Panc1 (cell line): ENCODE data around the gene WDFY3. TPM values are rescaled to one million over a fixed set of nuclear protein-coding genes. Genes with fewer than 3 reads are reported as not detected.

Experiments used
- ATAC-seq: fragments of 200-7000 bp; cut with Tn5 transposase; 2 replicates; pipeline ENCODE4 v1.9.1; 2020; ENCODE audit warnings: mild to moderate bottlenecking, moderate library complexity
- BruUV-seq: library from RNA; stranded (reverse); fragments of 400-500 nt; replicated peaks from 2 replicates; lab custom pipeline; 2021; lab: Mats Ljungman, UMichigan
- CTCF ChIA-PET: fragments of 300-600 bp; sonication (Branson Sonifier 250); formaldehyde crosslinking; loops from one replicate; lab custom pipeline; 2022; ENCODE audit warnings: antibody characterized with exemption; lab: Charles Lee
- POLR2A ChIA-PET: fragments of 300-600 bp; sonication (Branson Sonifier 250); formaldehyde crosslinking; loops from one replicate; lab custom pipeline; 2022; ENCODE audit warnings: antibody characterized with exemption; lab: Charles Lee
- DNase-seq: peaks from one replicate; pipeline ENCODE4 v3.0.0-alpha.2; 2010; ENCODE audit warnings: low read depth, low spot score
- H3K27ac ChIP-seq: 2 replicates; pipeline ENCODE4 v1.5.1; 2011; ENCODE audit warnings: mild to moderate bottlenecking, low read length, inconsistent platforms
- H3K27me3 ChIP-seq: fragments of 200-500 bp; sonication (Bioruptor generic); 2 replicates; pipeline ENCODE4 v1.6.0; 2014; ENCODE audit warnings: low read length, inconsistent platforms; ENCODE audit not compliant: control insufficient read depth, insufficient read depth
- H3K36me3 ChIP-seq: fragments of 200-500 bp; sonication (Bioruptor generic); 2 replicates; pipeline ENCODE4 v1.5.1; 2014; ENCODE audit warnings: inconsistent platforms, mild to moderate bottlenecking, low read length, moderate library complexity; ENCODE audit not compliant: control insufficient read depth, insufficient read depth
- H3K4me1 ChIP-seq: 2 replicates; pipeline ENCODE4 v1.5.1; 2011; ENCODE audit warnings: inconsistent platforms, mild to moderate bottlenecking, low read length, moderate library complexity; ENCODE audit not compliant: control insufficient read depth, insufficient read depth
- H3K4me3 ChIP-seq, 2 experiments: 2 replicates each; pipeline ENCODE4 v1.5.1; 2011 to 2012; ENCODE audit warnings: low read depth in 2 of 2, low read length in 2 of 2, mild to moderate bottlenecking in 2 of 2, inconsistent platforms in 1 of 2, moderate library complexity in 1 of 2
- H3K9me3 ChIP-seq: fragments of 200-500 bp; sonication (Bioruptor generic); 2 replicates; pipeline ENCODE4 v1.5.1; 2014; ENCODE audit warnings: low read depth, mild to moderate bottlenecking, inconsistent platforms, low read length, moderate library complexity; ENCODE audit not compliant: control insufficient read depth, insufficient read depth
- CTCF ChIP-seq: fragments of 450-650 bp; IDR thresholded peaks from 2 replicates; pipeline ENCODE4 v1.5.1; 2017; ENCODE audit warnings: mild to moderate bottlenecking
- POLR2AphosphoS5 ChIP-seq: IDR thresholded peaks from 2 replicates; pipeline ENCODE4 v1.6.1; 2012; ENCODE audit warnings: mild to moderate bottlenecking, low read depth, low read length, moderate library complexity
- REST ChIP-seq, 2 experiments: IDR thresholded peaks; 2 replicates each; pipeline ENCODE4 v1.6.1; 2011 to 2012; ENCODE audit warnings: low read depth in 2 of 2, control low read depth in 1 of 2, low read length in 1 of 2, mild to moderate bottlenecking in 1 of 2, moderate library complexity in 1 of 2; ENCODE audit not compliant: insufficient read depth in 1 of 2
- TCF7L2 ChIP-seq: IDR thresholded peaks from 2 replicates; pipeline ENCODE4 v1.6.1; 2011; ENCODE audit warnings: mild to moderate bottlenecking, low read depth, low read length, inconsistent platforms
- in situ Hi-C: cut with HindIII; loops from 2 replicates; pipeline ENCODE4 v1.10.0; 2016; ENCODE audit warnings: low sequenced_read_pairs, low pct_unique_long_range_greater_than_20kb
- intact Hi-C: fragments of 100-400 bp; cut with micrococcal nuclease; formaldehyde crosslinking; loops from one replicate; pipeline ENCODE4 v1.10.0; 2022; ENCODE audit not compliant: unreplicated experiment
- total RNA-seq: library from RNA; stranded (reverse); gene quantifications from one replicate; pipeline ENCODE4 v1.2.1, GENCODE V29; 2021; ENCODE audit not compliant: unreplicated experiment

The WDFY3 gene
- total RNA-seq, 1 experiment from 2014 or later, result 47.8 TPM

DNA sequence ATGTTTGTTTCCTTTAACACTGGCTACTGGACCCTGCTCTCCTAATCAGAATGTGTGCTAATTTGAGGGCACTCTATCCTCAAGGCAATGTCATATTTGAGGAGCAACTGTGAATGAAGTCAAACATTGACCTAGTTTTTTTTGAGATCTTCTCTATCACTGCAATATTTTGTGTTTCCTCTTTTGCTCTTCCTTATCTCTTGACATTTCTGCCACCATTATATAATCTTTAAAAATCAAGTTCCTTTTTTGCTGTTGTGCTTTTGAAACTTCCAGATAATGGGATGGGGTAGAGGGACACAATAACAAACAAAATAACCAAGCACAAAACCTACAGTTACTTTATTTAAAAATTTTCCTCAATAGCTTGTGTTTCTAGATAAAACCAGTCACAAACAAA, 7.4 kb upstream of the WDFY3 start:
- BruUV-seq, result no TSS peak
- Histone ChIP-seq H3K27me3 (no peaks in the 10 kb centered on the region), H3K4me3 (no peak overlapping the region), H3K27ac (no peak overlapping the region), H3K36me3 (no peaks in the 10 kb centered on the region), H3K9me3 (no peaks in the 10 kb centered on the region), H3K4me1 (no peaks in the 10 kb centered on the region)
- in situ Hi-C loops, result no loop called here
- ChIA-PET CTCF (no interaction called here), POLR2A (no interaction called here)
- ATAC-seq, result no peak
- DNase-seq, result no peak
- intact Hi-C loops, result loop anchor here (5.0 kb wide), 1 partner anchor 392 kb away; the partner anchor contains the start of gene CDS1
- TF ChIP-seq POLR2AphosphoS5 (no peak), CTCF (no peak), REST (IDR thresholded peaks at IDR 0.05; ENCODE audit: insufficient read depth in 1 of 2, low read depth in 2 of 2, low read length in 1 of 2) (no peak), TCF7L2 (no peak)

DNA sequence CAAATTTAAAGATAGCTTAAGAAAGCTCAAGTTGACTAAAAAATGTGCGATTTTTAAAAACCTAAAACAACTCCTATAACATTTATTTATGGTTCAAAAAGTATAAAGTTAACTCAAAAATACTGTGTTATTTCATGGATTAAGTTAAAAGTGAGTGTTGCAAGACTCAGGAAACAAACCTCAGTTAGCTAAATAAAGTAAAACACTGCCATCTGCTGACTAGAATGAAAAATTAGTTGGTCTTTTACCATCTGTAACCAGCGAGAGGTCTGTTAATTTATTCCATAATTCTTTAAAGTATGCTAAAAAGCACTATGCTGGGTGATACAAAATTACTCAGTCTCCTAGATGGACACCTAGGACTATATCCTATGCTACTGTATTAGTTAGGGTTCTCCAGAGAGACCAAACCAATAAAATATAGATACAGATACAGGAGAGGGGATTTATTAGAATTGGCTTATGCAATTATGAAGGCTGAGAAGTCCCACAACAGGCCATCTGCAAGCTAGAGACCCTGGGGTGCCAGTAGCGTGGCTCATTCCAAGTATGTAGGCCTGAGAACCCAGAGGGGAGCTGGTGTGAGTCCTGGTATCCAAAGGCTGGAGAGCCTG, 4.9 kb upstream of the WDFY3 start:
- H3K4me1 ChIP-seq, result peaks cover 5% of the 10 kb centered on the region; the same call in 1 of the 2 replicates
- ATAC-seq (no peak), DNase-seq (no peak)
- no peaks in the 10 kb centered on the region for H3K9me3 ChIP-seq
- H3K27ac ChIP-seq, result no peak overlapping the region
- POLR2A ChIA-PET, result no interaction called here
- BruUV-seq, result no TSS peak
- CTCF ChIA-PET, result interaction anchor here (0.6 to 1.7 kb wide), 5 partner anchors 64 to 1264 kb away, joined by 3 to 9 read pairs (median 3); no protein-coding TSS in a partner anchor
- in situ Hi-C loops, result no loop called here
- H3K36me3 ChIP-seq, result no peaks in the 10 kb centered on the region
- TF ChIP-seq POLR2AphosphoS5, result no peak
- peak; percentile 39; the same call in 1 of the 2 replicates for TF ChIP-seq CTCF
- intact Hi-C loops, result loop anchor here (5.0 kb wide), 1 partner anchor 389 kb away; the partner anchor contains the start of gene CDS1
- H3K27me3 ChIP-seq, result no peaks in the 10 kb centered on the region
- H3K4me3 ChIP-seq, result no peak overlapping the region
